Fibroblast of the aortic adventitia (primary cell): ENCODE measurements around the gene CALML6. TPM values are rescaled to one million over a fixed set of nuclear protein-coding genes. Genes with fewer than 3 reads are reported as not detected.

Experiments used
- DNase-seq: peaks from one replicate; pipeline ENCODE4 v3.0.0-alpha.2; 2010; ENCODE audit warnings: low read depth
- H3K4me3 ChIP-seq: 2 replicates; pipeline ENCODE4 v1.5.1; 2011; ENCODE audit warnings: low read depth, mild to moderate bottlenecking, control low read depth, low read length, moderate library complexity
- total RNA-seq: library from RNA; depleted of rRNA; stranded (reverse); fragments of >200 nt; gene quantifications from 2 replicates; pipeline ENCODE4 v1.2.3, GENCODE V29; 2012; ENCODE audit warnings: low replicate concordance
- TF ChIP-seq, protein P1 (sequence below): IDR thresholded peaks from 2 replicates; pipeline ENCODE4 v1.5.1; 2011; ENCODE audit warnings: mild to moderate bottlenecking, low read length, control low read depth, inconsistent platforms; ENCODE audit not compliant: insufficient read depth

Gene CALML6
- total RNA-seq, 1 donor = 0.36 TPM

DNA sequence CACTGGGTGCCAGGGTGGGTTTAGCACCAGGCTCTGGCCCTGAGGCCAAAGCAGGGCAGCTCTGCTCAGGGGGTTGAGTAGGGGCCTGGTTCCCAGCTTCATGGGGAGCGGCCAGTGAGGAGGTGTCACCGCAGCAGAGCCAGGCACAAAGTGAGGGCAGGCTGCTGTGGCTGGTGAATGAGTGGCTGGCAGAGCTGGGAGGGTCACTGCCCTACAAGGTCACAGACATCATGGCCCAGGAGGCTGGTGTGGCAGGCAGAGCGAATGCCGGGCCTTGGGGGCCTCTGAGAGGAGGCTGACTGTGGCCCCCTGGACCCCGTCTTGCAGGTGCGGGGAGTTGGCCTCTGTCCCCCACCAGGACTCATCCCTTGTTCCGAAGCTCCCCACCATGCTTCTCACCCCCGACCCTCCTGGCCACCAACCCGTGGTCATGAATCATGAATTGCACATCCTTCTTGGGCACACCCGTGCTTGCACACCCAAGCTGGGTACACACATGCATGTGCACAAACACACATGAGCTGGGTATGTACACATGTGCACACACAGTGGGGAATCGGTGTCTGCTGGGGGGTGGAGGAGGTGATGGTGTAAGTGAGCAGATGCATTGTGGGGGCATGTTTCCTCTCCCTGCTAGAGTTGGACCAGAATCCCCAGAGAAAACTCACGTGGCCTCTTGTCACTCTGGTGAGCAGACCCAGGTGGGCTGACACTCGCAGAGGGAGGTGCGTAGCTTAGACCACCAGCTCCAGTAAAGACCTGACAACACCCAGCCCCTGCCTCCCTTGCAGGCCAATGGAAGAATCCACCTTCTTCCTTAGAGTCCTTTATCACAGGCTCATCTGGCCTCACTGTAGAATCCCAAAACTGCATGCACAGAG lies 19.4 kb upstream of the CALML6 start:
- TF ChIP-seq, protein P1, sequence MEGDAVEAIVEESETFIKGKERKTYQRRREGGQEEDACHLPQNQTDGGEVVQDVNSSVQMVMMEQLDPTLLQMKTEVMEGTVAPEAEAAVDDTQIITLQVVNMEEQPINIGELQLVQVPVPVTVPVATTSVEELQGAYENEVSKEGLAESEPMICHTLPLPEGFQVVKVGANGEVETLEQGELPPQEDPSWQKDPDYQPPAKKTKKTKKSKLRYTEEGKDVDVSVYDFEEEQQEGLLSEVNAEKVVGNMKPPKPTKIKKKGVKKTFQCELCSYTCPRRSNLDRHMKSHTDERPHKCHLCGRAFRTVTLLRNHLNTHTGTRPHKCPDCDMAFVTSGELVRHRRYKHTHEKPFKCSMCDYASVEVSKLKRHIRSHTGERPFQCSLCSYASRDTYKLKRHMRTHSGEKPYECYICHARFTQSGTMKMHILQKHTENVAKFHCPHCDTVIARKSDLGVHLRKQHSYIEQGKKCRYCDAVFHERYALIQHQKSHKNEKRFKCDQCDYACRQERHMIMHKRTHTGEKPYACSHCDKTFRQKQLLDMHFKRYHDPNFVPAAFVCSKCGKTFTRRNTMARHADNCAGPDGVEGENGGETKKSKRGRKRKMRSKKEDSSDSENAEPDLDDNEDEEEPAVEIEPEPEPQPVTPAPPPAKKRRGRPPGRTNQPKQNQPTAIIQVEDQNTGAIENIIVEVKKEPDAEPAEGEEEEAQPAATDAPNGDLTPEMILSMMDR = no peak
- no peak for DNase-seq

DNA sequence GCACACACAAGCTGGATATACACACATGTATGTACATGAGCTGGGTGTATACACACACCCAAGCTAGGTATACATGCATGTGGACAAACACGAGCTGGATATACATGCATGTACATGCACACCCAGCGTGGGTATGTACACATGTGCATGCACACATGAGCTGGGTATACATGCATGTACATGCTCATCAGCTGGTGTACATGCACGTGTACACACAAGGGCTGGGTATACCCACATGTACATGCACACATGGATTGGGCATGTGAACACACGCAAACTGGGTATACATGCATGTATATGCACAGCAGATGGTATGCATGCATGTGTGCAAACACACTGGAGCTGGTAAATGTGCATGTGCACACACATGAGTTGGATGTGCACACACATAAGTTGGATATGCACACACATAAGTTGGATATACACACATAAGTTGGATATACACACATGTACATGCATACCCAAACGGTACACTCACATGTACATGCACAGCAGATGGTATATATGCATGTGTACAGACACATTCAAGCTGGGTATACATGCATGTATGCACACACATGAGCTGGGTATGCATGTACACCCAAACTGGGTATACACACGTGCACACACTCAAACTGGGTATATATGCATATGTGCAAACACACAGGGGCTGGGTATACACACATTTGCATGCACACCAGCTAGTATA lies 16.7 kb upstream of the CALML6 start:
- DNase-seq = no peak
- TF ChIP-seq, protein P1 = no peak
- no peak overlapping the region for H3K4me3 ChIP-seq

More for the DNA sequence above, 19.4 kb upstream of the CALML6 start:
- H3K4me3 ChIP-seq = no peak overlapping the region

DNA sequence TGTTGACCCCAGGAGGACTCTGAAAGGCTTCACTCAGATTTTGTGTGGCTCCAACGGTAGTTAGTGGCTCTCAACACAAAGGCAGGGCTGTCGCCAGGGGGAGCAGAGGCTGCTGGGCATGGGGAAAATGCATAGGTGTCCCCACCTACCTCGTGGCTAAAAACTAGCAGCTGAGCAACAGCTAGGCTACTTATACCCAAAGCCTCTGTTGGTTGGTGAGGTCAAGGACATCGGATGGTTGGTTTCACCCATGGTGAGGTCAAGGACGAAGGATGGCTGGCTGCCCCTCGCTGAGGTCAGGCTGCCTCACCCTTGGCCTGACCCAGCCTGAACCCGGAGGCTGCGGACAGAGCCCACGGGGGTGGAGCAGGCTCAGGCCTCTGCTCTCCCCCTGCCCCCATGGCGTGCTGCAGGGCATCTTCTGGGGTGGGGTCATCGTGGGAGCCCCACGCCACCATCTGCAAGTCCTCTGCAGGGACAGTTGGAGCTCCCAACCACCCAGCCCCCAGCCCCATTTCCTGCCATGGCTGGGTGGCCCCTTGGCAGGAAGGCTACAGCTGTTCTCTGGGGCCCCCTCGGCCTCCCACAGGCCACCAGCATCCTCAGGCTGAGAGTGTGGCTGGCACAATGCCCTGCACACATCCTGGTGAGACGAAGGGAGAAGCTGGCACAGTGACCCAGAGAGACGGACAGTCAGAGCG lies 15.6 kb upstream of the CALML6 start:
- no peak overlapping the region for H3K4me3 ChIP-seq
- no peak for DNase-seq
- TF ChIP-seq, protein P1 = no peak

DNA sequence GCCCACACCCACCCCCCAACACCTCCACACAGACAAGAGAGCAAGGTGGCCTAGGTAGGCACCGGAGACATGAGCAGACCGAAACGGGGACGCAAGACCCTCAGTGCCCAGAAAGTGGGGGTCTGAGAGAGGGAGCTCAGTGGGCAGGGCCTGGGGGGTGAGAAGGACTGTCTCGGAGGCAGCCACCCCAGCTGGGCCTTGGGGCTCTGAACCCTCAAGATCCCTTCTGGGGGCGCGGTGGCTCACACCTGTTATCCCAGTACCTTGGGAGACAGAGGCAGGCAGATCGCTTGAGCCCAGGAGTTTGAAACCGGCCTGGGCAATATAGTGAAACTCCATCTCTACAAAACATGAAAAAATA lies 15.1 kb upstream of the CALML6 start:
- DNase-seq = no peak
- H3K4me3 ChIP-seq = no peak overlapping the region
- TF ChIP-seq, protein P1 = no peak

DNA sequence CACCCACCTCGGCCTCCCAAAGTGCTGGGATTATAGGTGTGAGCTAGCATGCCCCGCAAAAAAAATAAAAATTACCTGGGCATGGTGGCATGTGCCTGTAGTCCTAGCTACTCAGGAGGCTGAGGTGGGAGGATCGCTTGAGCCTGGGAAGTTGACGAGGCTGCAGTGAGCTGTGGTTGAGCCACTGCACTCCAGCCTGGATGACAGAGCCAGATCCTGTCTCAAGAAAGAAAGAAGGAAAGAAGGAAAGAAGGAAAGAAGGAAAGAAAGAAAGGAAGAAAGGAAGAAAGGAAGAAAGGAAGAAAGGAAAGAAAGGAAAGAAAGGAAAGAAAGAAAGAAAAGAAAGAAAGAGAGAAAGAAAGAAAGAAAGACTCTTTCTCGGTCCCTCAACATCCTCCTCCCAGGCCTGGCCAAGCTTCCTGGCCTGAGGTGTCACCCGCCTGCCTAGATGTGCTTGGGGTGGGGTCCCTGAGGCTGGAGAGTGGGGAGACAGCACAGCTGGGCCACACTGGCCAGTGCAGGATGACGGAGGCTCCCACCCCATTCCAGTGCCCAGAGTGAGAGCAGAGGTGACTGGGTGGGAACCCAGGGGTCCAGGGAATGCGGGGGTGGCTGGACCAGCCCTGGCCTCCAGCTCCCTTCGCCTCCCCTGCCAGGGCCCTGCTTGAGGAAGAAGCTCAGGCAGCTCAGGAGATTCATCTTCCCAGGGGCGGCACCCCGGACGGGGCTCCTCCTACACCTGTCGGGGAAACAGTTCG lies 14.0 kb upstream of the CALML6 start:
- TF ChIP-seq, protein P1 = no peak
- DNase-seq = no peak
- H3K4me3 ChIP-seq = no peak overlapping the region

DNA sequence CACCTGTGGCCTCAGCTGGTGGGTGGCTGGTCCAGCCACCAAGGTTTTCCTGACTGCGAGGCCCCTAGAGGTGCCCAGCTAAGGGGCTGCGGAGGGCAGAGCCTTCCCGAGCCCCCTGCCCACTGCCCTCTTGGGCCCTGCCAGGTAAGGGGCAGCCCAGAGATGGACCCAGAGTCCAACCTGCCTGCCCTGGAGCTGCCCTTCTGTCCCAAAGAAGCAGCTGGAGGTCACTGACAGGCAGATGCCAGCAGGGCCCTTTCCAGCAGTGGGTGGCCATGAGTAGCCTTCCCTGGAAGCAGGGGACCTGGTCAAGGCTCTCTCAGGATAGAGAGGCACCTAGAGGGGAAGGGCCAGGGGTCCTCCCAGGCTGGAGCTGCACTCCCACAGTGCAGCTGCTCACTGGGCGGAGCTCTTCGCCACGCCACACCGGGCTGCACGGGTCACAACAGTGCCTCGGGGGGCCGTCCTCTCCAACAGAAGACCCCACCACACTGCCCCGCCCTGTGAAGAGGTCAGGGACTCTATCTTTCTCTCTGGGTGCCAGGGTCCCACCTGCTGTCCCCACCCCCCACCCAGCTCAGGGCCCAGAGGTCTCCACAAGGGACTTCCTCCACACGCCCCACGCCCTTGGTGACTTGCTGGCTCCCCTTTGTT lies 13.3 kb upstream of the CALML6 start:
- no peak for DNase-seq
- TF ChIP-seq, protein P1 = no peak
- no peak overlapping the region for H3K4me3 ChIP-seq
